Transverse colon (tissue), 4 donors: Measurements from ENCODE around the gene DMD. TPM values are rescaled to one million over a fixed set of nuclear protein-coding genes. Genes with fewer than 3 reads are reported as not detected.

Source experiments
- DNase-seq: peaks from one replicate; pipeline ENCODE4 v3.0.0-alpha.2; 2019
- H3K27ac ChIP-seq, 4 donors: fragments of 200-600 bp; sonication (generic); 2 replicates each; pipeline ENCODE4 v1.5.1; 2016 to 2018; ENCODE audit warnings: inconsistent platforms in 4 of 4
- H3K27me3 ChIP-seq: fragments of 200-600 bp; sonication (generic); 2 replicates; pipeline ENCODE4 v1.5.1; 2017; ENCODE audit warnings: inconsistent platforms
- H3K36me3 ChIP-seq, 4 donors: fragments of 200-600 bp; sonication (generic); 2 replicates each; pipeline ENCODE4 v1.5.1; 2017 to 2019; ENCODE audit warnings: inconsistent platforms in 4 of 4
- H3K4me1 ChIP-seq, 4 donors: fragments of 200-600 bp; sonication (generic); 2 replicates each; pipeline ENCODE4 v1.5.1; 2017 to 2020; ENCODE audit warnings: inconsistent platforms in 4 of 4
- H3K4me3 ChIP-seq, 4 donors: fragments of 200-600 bp; sonication (generic); 1 replicate in 1 of 4; 2 replicates in 3 of 4; pipeline versions ENCODE4 v1.5.1 to v1.6.1; 2017 to 2019; ENCODE audit warnings: inconsistent platforms in 4 of 4
- H3K9me3 ChIP-seq, 2 donors: fragments of 200-600 bp; sonication (generic); 2 replicates each; pipeline ENCODE4 v1.5.1; 2017 to 2019; ENCODE audit warnings: inconsistent platforms in 2 of 2
- EP300 ChIP-seq: sonication (generic); formaldehyde crosslinking; IDR thresholded peaks from one replicate; pipeline ENCODE4 v1.6.1; 2017; ENCODE audit warnings: antibody characterized with exemption, low read depth
- POLR2A ChIP-seq: fragments of 450-650 bp; IDR thresholded peaks from one replicate; pipeline ENCODE4 v1.6.1; 2016; ENCODE audit warnings: antibody characterized with exemption, mild to moderate bottlenecking, moderate library complexity
- POLR2AphosphoS5 ChIP-seq, 3 donors: sonication (generic); formaldehyde crosslinking; IDR thresholded peaks; one replicate each; pipeline ENCODE4 v1.6.1; 2016; ENCODE audit warnings: antibody characterized with exemption in 3 of 3
- WGBS, 2 donors: methylation state at CpG; one replicate each; pipeline ENCODE4 v1.1.5; 2018; ENCODE audit warnings: low coverage in 1 of 2; 5-methylcytosine and 5-hydroxymethylcytosine counted together
- in situ Hi-C, 4 donors: fragments of 200-750 bp; cut with MboI; loops; one replicate each; pipeline versions ENCODE4 v1.15.0 to v1.15.1; 2017; ENCODE audit warnings: low sequenced_read_pairs in 3 of 4, low pct_ligation_motif_present in 1 of 4, low pct_unique_long_range_greater_than_20kb in 1 of 4
- intact Hi-C: fragments of 100-400 bp; cut with DNase I; formaldehyde crosslinking; loops from one replicate; pipeline ENCODE4 v1.15.1; 2023; ENCODE audit warnings: low total_unique reads
- total RNA-seq, 4 donors: library from RNA; depleted of rRNA; stranded (reverse); fragments of >200 nt; gene quantifications; one replicate each; pipeline ENCODE4 v1.1.0, GENCODE V29; 2016
- TF ChIP-seq, protein P1 (sequence below), 5 experiments: fragments of 200-600 bp in 3 of 5; fragments of 450-650 bp in 2 of 5; sonication (generic) in 3 of 5; IDR thresholded peaks; 1 replicate in 2 of 5; 2 replicates in 3 of 5; pipeline ENCODE4 v1.5.1; 2016 to 2017; ENCODE audit warnings: antibody characterized with exemption in 5 of 5, inconsistent platforms in 3 of 5, mild to moderate bottlenecking in 2 of 5, moderate library complexity in 1 of 5

DMD gene
- total RNA-seq, 4 donors from 2014 or later = 20.9 to 44.6 (median 32.5) TPM

DNA sequence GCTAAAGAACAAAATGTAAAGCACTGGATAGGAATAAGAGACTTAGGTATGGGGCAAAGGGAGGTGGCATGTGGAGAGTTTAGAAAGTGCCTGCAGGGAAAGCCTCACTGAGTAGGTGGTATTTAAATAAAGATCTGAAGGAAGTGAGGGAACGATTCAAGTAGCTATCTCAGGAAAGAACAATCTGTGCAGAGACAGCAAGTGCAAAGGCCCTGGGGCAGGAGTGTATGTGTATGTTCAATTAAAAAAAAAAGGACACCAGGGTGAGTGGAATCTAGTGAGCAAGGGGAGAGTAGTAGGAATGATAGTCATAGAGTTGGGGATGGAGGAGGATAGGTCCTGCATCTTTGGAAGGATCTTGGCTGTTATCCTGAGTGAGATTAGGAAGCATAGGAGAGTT lies 1359.6 kb downstream of the DMD start:
- Histone ChIP-seq H3K27me3 (no peaks in the 10 kb centered on the region), H3K36me3 (no peaks in the 10 kb centered on the region), H3K9me3 (no peaks in the 10 kb centered on the region), H3K27ac (no peak overlapping the region), H3K4me1 (no peaks in the 10 kb centered on the region), H3K4me3 (no peak overlapping the region)
- intact Hi-C loops (no loop called here), in situ Hi-C loops (no loop called here)
- TF ChIP-seq POLR2AphosphoS5 (IDR thresholded peaks at IDR 0.05) (no peak), POLR2A (no peak), EP300 (no peak)
- no peak for DNase-seq
- WGBS, 2 donors = 40 to 48% methylated on average over 1 of the region's 1 CpG

DNA sequence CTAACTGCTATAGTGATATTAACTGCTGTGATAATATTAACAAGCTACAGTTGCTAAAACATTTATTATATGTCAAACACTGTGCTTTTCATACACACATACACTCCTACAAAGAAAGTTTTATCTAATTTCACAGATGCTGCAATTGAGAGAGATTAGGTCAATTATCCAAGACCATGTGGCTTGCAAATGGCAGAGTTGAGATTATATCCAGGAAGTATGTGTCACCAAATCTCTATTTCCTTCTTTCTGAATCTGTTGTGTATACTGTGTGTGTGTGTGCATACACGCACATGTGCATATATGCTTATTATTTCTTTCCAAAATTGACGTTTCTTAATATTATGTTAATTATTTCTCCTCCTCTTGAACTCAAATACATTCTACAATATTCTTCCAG lies 1363.6 kb downstream of the DMD start:
- Histone ChIP-seq H3K27me3 (no peaks in the 10 kb centered on the region), H3K9me3 (no peaks in the 10 kb centered on the region), H3K27ac (no peak overlapping the region), H3K36me3 (no peaks in the 10 kb centered on the region), H3K4me1 (no peaks in the 10 kb centered on the region), H3K4me3 (no peak overlapping the region)
- intact Hi-C loops (no loop called here), in situ Hi-C loops (no loop called here)
- no peak for DNase-seq
- 64 to 90% methylated on average over 2 of the region's 2 CpGs for WGBS, 2 donors
- TF ChIP-seq POLR2AphosphoS5 (IDR thresholded peaks at IDR 0.05) = no peak

DNA sequence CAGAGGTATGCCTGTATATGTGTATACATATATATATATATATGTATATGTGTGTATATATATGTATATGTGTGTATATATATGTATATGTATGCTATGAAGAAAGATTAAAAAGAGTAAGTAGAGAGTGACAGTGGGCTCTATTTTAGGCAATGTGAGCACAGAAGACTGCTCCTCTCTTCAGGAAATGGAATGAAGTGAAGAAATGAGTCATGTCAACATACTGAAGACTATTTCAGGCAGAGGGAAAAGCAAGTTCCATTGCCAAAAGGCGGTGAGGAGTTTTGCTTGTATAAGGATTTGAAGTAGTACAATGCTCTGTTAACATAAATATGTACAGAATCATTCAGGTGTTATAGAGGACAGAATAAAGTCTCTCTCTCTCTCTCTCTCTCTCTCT lies 1366.3 kb downstream of the DMD start:
- H3K36me3 ChIP-seq = no peaks in the 10 kb centered on the region
- 50% methylated on average over 1 of the region's 1 CpG; no CpG with 5 or more reads in 1 of the 2 donors for WGBS, 2 donors
- no peak for DNase-seq
- no peaks in the 10 kb centered on the region for H3K27me3 ChIP-seq
- no peak overlapping the region for H3K27ac ChIP-seq
- TF ChIP-seq, protein P1, sequence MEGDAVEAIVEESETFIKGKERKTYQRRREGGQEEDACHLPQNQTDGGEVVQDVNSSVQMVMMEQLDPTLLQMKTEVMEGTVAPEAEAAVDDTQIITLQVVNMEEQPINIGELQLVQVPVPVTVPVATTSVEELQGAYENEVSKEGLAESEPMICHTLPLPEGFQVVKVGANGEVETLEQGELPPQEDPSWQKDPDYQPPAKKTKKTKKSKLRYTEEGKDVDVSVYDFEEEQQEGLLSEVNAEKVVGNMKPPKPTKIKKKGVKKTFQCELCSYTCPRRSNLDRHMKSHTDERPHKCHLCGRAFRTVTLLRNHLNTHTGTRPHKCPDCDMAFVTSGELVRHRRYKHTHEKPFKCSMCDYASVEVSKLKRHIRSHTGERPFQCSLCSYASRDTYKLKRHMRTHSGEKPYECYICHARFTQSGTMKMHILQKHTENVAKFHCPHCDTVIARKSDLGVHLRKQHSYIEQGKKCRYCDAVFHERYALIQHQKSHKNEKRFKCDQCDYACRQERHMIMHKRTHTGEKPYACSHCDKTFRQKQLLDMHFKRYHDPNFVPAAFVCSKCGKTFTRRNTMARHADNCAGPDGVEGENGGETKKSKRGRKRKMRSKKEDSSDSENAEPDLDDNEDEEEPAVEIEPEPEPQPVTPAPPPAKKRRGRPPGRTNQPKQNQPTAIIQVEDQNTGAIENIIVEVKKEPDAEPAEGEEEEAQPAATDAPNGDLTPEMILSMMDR (IDR thresholded peaks at IDR 0.05) = no peak
- no peak for TF ChIP-seq POLR2A
- no peak for TF ChIP-seq EP300
- TF ChIP-seq POLR2AphosphoS5 (IDR thresholded peaks at IDR 0.05) = no peak
- in situ Hi-C loops = no loop called here
- H3K4me3 ChIP-seq = no peak overlapping the region
- no peaks in the 10 kb centered on the region for H3K9me3 ChIP-seq
- H3K4me1 ChIP-seq = no peaks in the 10 kb centered on the region
- intact Hi-C loops = no loop called here

DNA sequence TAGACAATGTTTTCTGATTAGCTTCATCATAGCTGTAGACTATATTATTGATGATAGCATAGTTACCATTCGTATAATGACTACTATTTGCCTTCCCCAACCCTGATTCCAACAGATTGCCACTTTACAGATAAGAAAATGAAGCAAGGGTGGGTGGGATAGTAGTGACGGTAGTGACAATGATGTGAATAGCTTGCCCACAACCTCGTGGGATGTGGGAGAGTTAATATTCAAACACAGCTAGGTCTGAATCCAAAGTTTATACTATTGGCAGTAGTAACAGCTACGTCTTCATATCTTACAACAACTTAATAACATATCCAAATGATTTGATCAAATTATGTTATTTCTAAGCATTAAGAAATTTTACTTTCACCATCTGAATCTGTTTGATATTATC lies 1372.7 kb downstream of the DMD start:
- intact Hi-C loops (no loop called here), in situ Hi-C loops (no loop called here)
- H3K36me3 ChIP-seq = no peaks in the 10 kb centered on the region
- no peaks in the 10 kb centered on the region for H3K4me1 ChIP-seq
- H3K4me3 ChIP-seq = no peak overlapping the region
- no peak for DNase-seq
- WGBS, 2 donors = 49 to 90% methylated on average over 2 to 4 of the region's 4 CpGs
- H3K27ac ChIP-seq = no peak overlapping the region
- TF ChIP-seq POLR2A (no peak), EP300 (no peak), POLR2AphosphoS5 (IDR thresholded peaks at IDR 0.05) (no peak)
- TF ChIP-seq, protein P1 (IDR thresholded peaks at IDR 0.05) = no peak
- no peaks in the 10 kb centered on the region for H3K27me3 ChIP-seq
- H3K9me3 ChIP-seq = no peaks in the 10 kb centered on the region

DNA sequence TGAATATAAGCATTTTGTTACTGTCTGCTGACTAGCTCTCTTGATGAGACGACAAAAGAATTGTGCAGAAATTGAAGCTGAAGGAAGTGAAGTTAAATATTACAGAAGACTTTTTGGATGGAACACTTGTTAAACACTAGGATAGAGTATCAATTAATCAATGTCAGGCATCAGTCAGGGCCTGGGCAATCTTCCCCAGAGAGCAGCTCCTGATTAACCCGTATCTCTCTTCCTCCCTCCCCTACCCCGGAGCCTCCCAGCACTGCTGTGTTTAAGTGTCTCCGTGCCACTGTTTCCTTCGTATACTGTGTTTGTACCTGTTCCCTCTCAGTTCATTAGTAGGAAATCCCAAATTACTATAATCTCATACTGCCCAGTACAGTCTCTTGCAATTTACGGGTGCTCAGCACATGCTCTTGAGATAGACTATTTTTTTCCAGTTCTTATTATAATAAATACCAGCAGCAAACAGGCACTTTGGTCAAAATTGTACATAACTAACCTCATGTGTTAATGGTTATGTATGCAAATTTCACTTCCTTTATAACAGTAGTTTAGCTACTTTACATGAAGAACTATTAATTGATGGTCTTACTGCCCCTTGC lies 1373.8 kb downstream of the DMD start:
- H3K27ac ChIP-seq = no peak overlapping the region
- no peaks in the 10 kb centered on the region for H3K27me3 ChIP-seq
- in situ Hi-C loops (no loop called here), intact Hi-C loops (no loop called here)
- no peaks in the 10 kb centered on the region for H3K4me1 ChIP-seq
- TF ChIP-seq EP300 = no peak
- no peak for TF ChIP-seq POLR2AphosphoS5 (IDR thresholded peaks at IDR 0.05)
- no peak for TF ChIP-seq POLR2A
- TF ChIP-seq, protein P1 (IDR thresholded peaks at IDR 0.05) = no peak
- no peaks in the 10 kb centered on the region for H3K9me3 ChIP-seq
- no peak for DNase-seq
- WGBS, 2 donors = 83 to 100% methylated on average over 1 to 6 of the region's 6 CpGs
- H3K36me3 ChIP-seq = no peaks in the 10 kb centered on the region
- H3K4me3 ChIP-seq = no peak overlapping the region
